Stimulated activated CD4-positive, alpha-beta T cell treated with anti-CD3 and anti-CD28 coated beads, Interleukin-12 subunit alpha, Interleukin-12 subunit beta, amount 100 ng/mL, for 4 hours (primary cell): Measurements from ENCODE around the gene CRYBG3.

ENCODE experiments used
- DNase-seq: peaks from one replicate; pipeline ENCODE4 v3.0.0-alpha.2; 2020

CRYBG3 gene

GRCh38 chr3:97949110-97949485 is 127.3 kb downstream of the CRYBG3 start:
- no peak for DNase-seq

GRCh38 chr3:97949743-97950142 is 127.9 kb downstream of the CRYBG3 start:
- no peak for DNase-seq

- no peak for DNase-seq
Measured at GRCh38 chr3:97950360-97950759, 128.5 kb downstream of the CRYBG3 start.

GRCh38 chr3:97952280-97952679 is 130.5 kb downstream of the CRYBG3 start:
- no peak for DNase-seq

- DNase-seq, result no peak
Measured at GRCh38 chr3:97952872-97953271, 131.1 kb downstream of the CRYBG3 start.

- no peak for DNase-seq
Measured at GRCh38 chr3:97954228-97954827, 132.5 kb downstream of the CRYBG3 start.

- DNase-seq, result no peak
Measured at GRCh38 chr3:97956051-97956450, 134.2 kb downstream of the CRYBG3 start.

GRCh38 chr3:97957617-97958311 is 136.0 kb downstream of the CRYBG3 start:
- no peak for DNase-seq

- no peak for DNase-seq
Measured at GRCh38 chr3:97958396-97958795, 136.6 kb downstream of the CRYBG3 start.

GRCh38 chr3:97958796-97959195 is 137.0 kb downstream of the CRYBG3 start:
- DNase-seq, result no peak

- no peak for DNase-seq
Measured at GRCh38 chr3:97959872-97960271, 138.1 kb downstream of the CRYBG3 start.

GRCh38 chr3:97960551-97960950 is 138.7 kb downstream of the CRYBG3 start:
- no peak for DNase-seq

GRCh38 chr3:97960993-97961766 is 139.4 kb downstream of the CRYBG3 start:
- no peak for DNase-seq

GRCh38 chr3:97967966-97968365 is 146.2 kb downstream of the CRYBG3 start:
- no peak for DNase-seq

- no peak for DNase-seq
Measured at GRCh38 chr3:97968376-97968775, 146.6 kb downstream of the CRYBG3 start.

- no peak for DNase-seq
Measured at GRCh38 chr3:97969541-97969940, 147.7 kb downstream of the CRYBG3 start.

GRCh38 chr3:97970156-97970555 is 148.3 kb downstream of the CRYBG3 start:
- no peak for DNase-seq

- no peak for DNase-seq
Measured at GRCh38 chr3:97970956-97971620, 149.3 kb downstream of the CRYBG3 start.

GRCh38 chr3:97971679-97972567 is 150.1 kb downstream of the CRYBG3 start, which contains the start of gene RIOX2:
Gene RIOX2 (minus strand): TSS chr3:97972431. CDS start chr3:97967593, 4,838 bp downstream.
- DNase-seq, result peak; percentile 75

GRCh38 chr3:97972976-97973375 is 151.2 kb downstream of the CRYBG3 start:
- DNase-seq, result no peak

- DNase-seq, result no peak
Measured at GRCh38 chr3:97974996-97975395, 153.2 kb downstream of the CRYBG3 start.

GRCh38 chr3:97975466-97975865 is 153.7 kb downstream of the CRYBG3 start:
- no peak for DNase-seq
